Endothelial cell of umbilical vein (primary cell): ENCODE measurements around the gene RIC8B. TPM values are rescaled to one million over a fixed set of nuclear protein-coding genes. Genes with fewer than 3 reads are reported as not detected.

Experiments
- BruUV-seq: library from RNA; stranded (reverse); fragments of 400-500 nt; replicated peaks from 2 replicates; lab custom pipeline; 2021; lab: Mats Ljungman, UMichigan
- CTCF ChIA-PET: fragments of 300-600, 350-600 bp; sonication (Branson Sonifier 250); formaldehyde crosslinking; loops from one replicate; lab custom pipeline; 2021; ENCODE audit warnings: antibody characterized with exemption, inconsistent platforms; lab: Charles Lee
- POLR2A ChIA-PET: fragments of 300-600, 350-600 bp; sonication (Branson Sonifier 250); formaldehyde crosslinking; loops from one replicate; lab custom pipeline; 2021; ENCODE audit warnings: antibody characterized with exemption, inconsistent platforms; lab: Charles Lee
- DNase-seq: peaks from one replicate; pipeline ENCODE4 v3.0.0-alpha.2; 2011; ENCODE audit warnings: low read depth, low spot score
- FAIRE-seq: peaks from 2 replicates; lab custom pipeline; 2011; peaks lifted over from hg19 to GRCh38; lab: Jason Lieb, UNC
- H2AFZ ChIP-seq: 2 replicates; pipeline ENCODE4 v1.6.0; 2012; ENCODE audit warnings: low read depth, low read length, control low read depth, inconsistent platforms
- H3K27ac ChIP-seq: 2 replicates; pipeline ENCODE4 v1.5.1; 2011; ENCODE audit warnings: low read depth, mild to moderate bottlenecking, control low read depth, low read length, moderate library complexity; ENCODE audit not compliant: insufficient read depth
- H3K27me3 ChIP-seq, 2 experiments: 2 replicates each; pipeline versions ENCODE4 v1.6.0 to v1.6.1; 2011; ENCODE audit warnings: low read length in 2 of 2, mixed read lengths in 1 of 2; ENCODE audit not compliant: control insufficient read depth in 2 of 2, insufficient read depth in 2 of 2
- H3K36me3 ChIP-seq, 2 experiments: 2 replicates in 1 of 2; 3 replicates in 1 of 2; pipeline ENCODE4 v1.5.1; 2011; ENCODE audit warnings: low read length in 2 of 2, mild to moderate bottlenecking in 1 of 2, moderate library complexity in 1 of 2; ENCODE audit not compliant: control insufficient read depth in 2 of 2, insufficient read depth in 2 of 2; ENCODE audit errors: extremely low read depth in 1 of 2
- H3K4me1 ChIP-seq: 3 replicates; pipeline ENCODE4 v1.5.1; 2011; ENCODE audit warnings: mild to moderate bottlenecking, low read length; ENCODE audit not compliant: control insufficient read depth, insufficient read depth; ENCODE audit errors: extremely low read depth
- H3K4me2 ChIP-seq: 2 replicates; pipeline ENCODE4 v1.6.1; 2011; ENCODE audit warnings: low read length, control low read depth, mixed read lengths; ENCODE audit not compliant: insufficient read depth
- H3K4me3 ChIP-seq, 3 experiments: fragments of 200-600 bp in 1 of 3; sonication (generic), shearing (Covaris generic) in 1 of 3; replicated peaks in 1 of 3; 2 replicates each; pipeline ENCODE4 v1.5.1; 2011 to 2016; ENCODE audit warnings: control low read depth in 3 of 3, low read length in 3 of 3, mild to moderate bottlenecking in 2 of 3, inconsistent platforms in 1 of 3, low read depth in 1 of 3, moderate library complexity in 1 of 3; ENCODE audit not compliant: insufficient read depth in 1 of 3
- H3K79me2 ChIP-seq: 2 replicates; pipeline ENCODE4 v1.6.0; 2012; ENCODE audit warnings: low read length, inconsistent platforms; ENCODE audit not compliant: control insufficient read depth, insufficient read depth
- H3K9ac ChIP-seq: replicated peaks from 2 replicates; pipeline ENCODE3; 2011; ENCODE audit warnings: low read length, control low read depth; ENCODE audit not compliant: insufficient read depth; ENCODE audit errors: extremely low read depth
- H3K9me1 ChIP-seq: replicated peaks from 3 replicates; pipeline ENCODE4 v1.6.0; 2011; ENCODE audit warnings: mild to moderate bottlenecking, low read length; ENCODE audit not compliant: control insufficient read depth, insufficient read depth; ENCODE audit errors: extremely low read depth
- H3K9me3 ChIP-seq: replicated peaks from 2 replicates; pipeline ENCODE4 v1.5.1; 2012; ENCODE audit warnings: low read length, inconsistent platforms; ENCODE audit not compliant: control insufficient read depth, insufficient read depth
- H4K20me1 ChIP-seq: replicated peaks from 2 replicates; pipeline ENCODE3; 2011; ENCODE audit warnings: mild to moderate bottlenecking, low read length; ENCODE audit not compliant: control insufficient read depth, insufficient read depth; ENCODE audit errors: extremely low read depth
- CTCF ChIP-seq, 2 donors: IDR thresholded peaks; 1 replicate in 1 of 2; 2 replicates in 1 of 2; pipeline ENCODE4 v1.5.1; 2011; ENCODE audit warnings: low read length in 2 of 2, mild to moderate bottlenecking in 2 of 2, moderate library complexity in 2 of 2, control low read depth in 1 of 2, inconsistent platforms in 1 of 2, low read depth in 1 of 2; ENCODE audit not compliant: insufficient read depth in 1 of 2; ENCODE audit errors: extremely low read depth in 1 of 2
- EZH2 ChIP-seq: IDR thresholded peaks from 2 replicates; pipeline ENCODE4 v1.6.1; 2012; ENCODE audit warnings: borderline replicate concordance, low read depth, mild to moderate bottlenecking, moderate library complexity, low read length, inconsistent platforms; ENCODE audit not compliant: severe bottlenecking
- FOS ChIP-seq: IDR thresholded peaks from 2 replicates; pipeline ENCODE4 v1.6.1; 2011; ENCODE audit warnings: mild to moderate bottlenecking, low read length, moderate library complexity, borderline replicate concordance; ENCODE audit not compliant: insufficient read depth
- GATA2 ChIP-seq: IDR thresholded peaks from 2 replicates; pipeline ENCODE4 v1.7.0; 2011; ENCODE audit warnings: low read depth, mild to moderate bottlenecking, moderate library complexity, mixed read lengths, low read length; ENCODE audit not compliant: insufficient read length, insufficient read depth
- MAX ChIP-seq: IDR thresholded peaks from 2 replicates; pipeline ENCODE4 v1.6.1; 2011; ENCODE audit not compliant: insufficient read depth, insufficient read length
- MYC ChIP-seq: IDR thresholded peaks from one replicate; pipeline ENCODE4 v1.6.1; 2011; ENCODE audit warnings: mild to moderate bottlenecking, low read depth, low read length
- POLR2A ChIP-seq: IDR thresholded peaks from 2 replicates; pipeline ENCODE4 v1.6.1; 2012; ENCODE audit warnings: low read depth, mild to moderate bottlenecking, control low read depth, low read length
- POLR2AphosphoS5 ChIP-seq: IDR thresholded peaks from 2 replicates; pipeline ENCODE4 v1.6.1; 2012; ENCODE audit warnings: low read depth, mild to moderate bottlenecking, control low read depth, low read length, moderate library complexity; ENCODE audit not compliant: insufficient read depth
- dilution Hi-C: fragments of 300-500 bp; cut with MboI; formaldehyde crosslinking; loops from one replicate; pipeline ENCODE4 v1.15.0; 2019; ENCODE audit warnings: low sequenced_read_pairs; ENCODE audit not compliant: extremely low pct_ligation_motif_present
- intact Hi-C: fragments of 100-400 bp; cut with micrococcal nuclease; formaldehyde crosslinking; loops from one replicate; pipeline ENCODE4 v1.10.0; 2022
- polyA plus RNA-seq, 4 experiments: library from polyadenylated mRNA; depleted of rRNA in 3 of 4; stranded (reverse) in 3 of 4; unstranded in 1 of 4; fragments of >200 nt; gene quantifications; 2 replicates each; pipeline versions ENCODE4 v1.2.1 to v1.2.3, GENCODE V29; 2011 to 2012; ENCODE audit warnings: missing spikeins in 1 of 4
- total RNA-seq: library from RNA; stranded (reverse); gene quantifications from 2 replicates; pipeline ENCODE4 v1.2.3, GENCODE V29; 2021

RIC8B gene
- total and polyA plus RNA-seq, 2 donors (not counting 3 experiments of a cell fraction or from before 2014, with no cell fraction given) = 4.1 to 13.7 TPM

- no peak for FAIRE-seq
- no peaks in the 10 kb centered on the region for H3K79me2 ChIP-seq
- H4K20me1 ChIP-seq = no peaks in the 10 kb centered on the region
- dilution Hi-C loops (no loop called here), intact Hi-C loops (no loop called here)
- H3K4me2 ChIP-seq = no peak overlapping the region
- H3K27me3 ChIP-seq = peaks cover 5 to 7% of the 10 kb centered on the region in 2 experiments
- H3K9ac ChIP-seq = no peak overlapping the region
- no peaks in the 10 kb centered on the region for H3K9me3 ChIP-seq
- H2AFZ ChIP-seq = no peak overlapping the region
- no peaks in the 10 kb centered on the region for H3K36me3 ChIP-seq
- ChIA-PET POLR2A (no interaction called here), CTCF (interaction anchor here (1.3 to 2.5 kb wide), 3 partner anchors 11 to 16 kb away, joined by 3 to 28 read pairs (median 5); no protein-coding TSS in a partner anchor)
- no peaks in the 10 kb centered on the region for H3K4me1 ChIP-seq
- no TSS peak for BruUV-seq
- TF ChIP-seq FOS (no peak), GATA2 (no peak), CTCF (IDR thresholded peaks at IDR 0.05; ENCODE audit: extremely low read depth in 1 of 2, insufficient read depth in 1 of 2, low read depth in 1 of 2, low read length in 2 of 2) (no peak), MAX (no peak), MYC (no peak), POLR2AphosphoS5 (no peak), EZH2 (no peak), POLR2A (no peak)
- H3K9me1 ChIP-seq = no peaks in the 10 kb centered on the region
- DNase-seq = no peak
- no peak overlapping the region for H3K27ac ChIP-seq
- H3K4me3 ChIP-seq = no peak overlapping the region
Observed at GRCh38 chr12:106907846-106908245, 133.4 kb downstream of the RIC8B start.
